ENCODE data around the gene OR1J4. TPM values are rescaled to one million over a fixed set of nuclear protein-coding genes. Genes with fewer than 3 reads are reported as not detected.

Gene OR1J4, protein sequence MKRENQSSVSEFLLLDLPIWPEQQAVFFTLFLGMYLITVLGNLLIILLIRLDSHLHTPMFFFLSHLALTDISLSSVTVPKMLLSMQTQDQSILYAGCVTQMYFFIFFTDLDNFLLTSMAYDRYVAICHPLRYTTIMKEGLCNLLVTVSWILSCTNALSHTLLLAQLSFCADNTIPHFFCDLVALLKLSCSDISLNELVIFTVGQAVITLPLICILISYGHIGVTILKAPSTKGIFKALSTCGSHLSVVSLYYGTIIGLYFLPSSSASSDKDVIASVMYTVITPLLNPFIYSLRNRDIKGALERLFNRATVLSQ
- total RNA-seq = not detected

- Histone ChIP-seq H3K27ac (no peak within 1 kb of the TSS), H3K4me3 (no peak within 1 kb of the TSS), H3K9me3 (no peaks in the 10 kb centered on the region), H3K27me3 (no peaks in the 10 kb centered on the region), H3K36me3 (no peaks in the 10 kb centered on the region), H3K4me1 (no peaks in the 10 kb centered on the region)
- no peak for DNase-seq (ENCODE audit: low spot score in 2 of 2)
- TF ChIP-seq, protein P1, sequence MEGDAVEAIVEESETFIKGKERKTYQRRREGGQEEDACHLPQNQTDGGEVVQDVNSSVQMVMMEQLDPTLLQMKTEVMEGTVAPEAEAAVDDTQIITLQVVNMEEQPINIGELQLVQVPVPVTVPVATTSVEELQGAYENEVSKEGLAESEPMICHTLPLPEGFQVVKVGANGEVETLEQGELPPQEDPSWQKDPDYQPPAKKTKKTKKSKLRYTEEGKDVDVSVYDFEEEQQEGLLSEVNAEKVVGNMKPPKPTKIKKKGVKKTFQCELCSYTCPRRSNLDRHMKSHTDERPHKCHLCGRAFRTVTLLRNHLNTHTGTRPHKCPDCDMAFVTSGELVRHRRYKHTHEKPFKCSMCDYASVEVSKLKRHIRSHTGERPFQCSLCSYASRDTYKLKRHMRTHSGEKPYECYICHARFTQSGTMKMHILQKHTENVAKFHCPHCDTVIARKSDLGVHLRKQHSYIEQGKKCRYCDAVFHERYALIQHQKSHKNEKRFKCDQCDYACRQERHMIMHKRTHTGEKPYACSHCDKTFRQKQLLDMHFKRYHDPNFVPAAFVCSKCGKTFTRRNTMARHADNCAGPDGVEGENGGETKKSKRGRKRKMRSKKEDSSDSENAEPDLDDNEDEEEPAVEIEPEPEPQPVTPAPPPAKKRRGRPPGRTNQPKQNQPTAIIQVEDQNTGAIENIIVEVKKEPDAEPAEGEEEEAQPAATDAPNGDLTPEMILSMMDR (IDR thresholded peaks at IDR 0.05) = no peak
- intact Hi-C loops (cut with DNase I) = no loop called here
These were observed at the start of gene OR1J4 for GRCh38 chr9:122518841-122519240. TSS of gene OR1J4 (plus strand) at chr9:122519141. CDS start at chr9:122519141, 0 bp downstream.

DNA sequence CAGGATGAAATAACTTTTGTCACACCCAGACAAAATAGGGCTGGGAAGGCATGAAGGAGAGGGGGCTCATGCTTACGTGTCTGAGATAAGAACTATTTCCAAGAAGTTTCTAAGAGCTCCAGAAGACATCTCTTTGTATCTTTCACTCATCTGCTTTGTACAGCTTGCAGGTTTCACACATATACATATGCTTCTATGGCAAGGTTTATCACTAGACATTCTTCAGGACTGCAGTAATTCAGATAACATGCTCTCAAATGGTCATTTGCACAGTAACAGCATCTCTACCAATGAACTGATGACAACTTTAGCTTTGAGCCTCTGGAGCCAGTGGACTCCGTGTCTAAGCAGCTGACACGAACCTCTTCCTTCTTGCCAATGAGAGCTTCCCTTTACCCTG, 44.4 kb upstream of the OR1J4 start:
- TF ChIP-seq, protein P1 (IDR thresholded peaks at IDR 0.05) = no peak
- no peak overlapping the region for H3K4me3 ChIP-seq
- no peaks in the 10 kb centered on the region for H3K4me1 ChIP-seq
- intact Hi-C loops (cut with DNase I) = no loop called here
- no peaks in the 10 kb centered on the region for H3K36me3 ChIP-seq
- no peak overlapping the region for H3K27ac ChIP-seq
- no peaks in the 10 kb centered on the region for H3K27me3 ChIP-seq
- no peaks in the 10 kb centered on the region for H3K9me3 ChIP-seq
- no peak for DNase-seq (ENCODE audit: low spot score in 2 of 2)

GRCh38 chr9:122475717-122476116, 43.2 kb upstream of the OR1J4 start:
- Histone ChIP-seq H3K27me3 (no peaks in the 10 kb centered on the region), H3K4me3 (no peak overlapping the region), H3K9me3 (no peaks in the 10 kb centered on the region), H3K27ac (no peak overlapping the region), H3K36me3 (no peaks in the 10 kb centered on the region), H3K4me1 (no peaks in the 10 kb centered on the region)
- TF ChIP-seq, protein P1 (IDR thresholded peaks at IDR 0.05) = no peak
- intact Hi-C loops (cut with DNase I) = no loop called here
- DNase-seq (ENCODE audit: low spot score in 2 of 2) = no peak

- TF ChIP-seq, protein P1 (IDR thresholded peaks at IDR 0.05) = no peak
- intact Hi-C loops (cut with DNase I) = no loop called here
These were observed 41.6 kb upstream of the OR1J4 start for GRCh38 chr9:122477346-122477745.

GRCh38 chr9:122477826-122478225, 41.1 kb upstream of the OR1J4 start, which contains the start of gene OR1J1:
TSS of gene OR1J1 (minus strand) at chr9:122477926. CDS start at chr9:122477926, 0 bp downstream.
- no peak for DNase-seq (ENCODE audit: low spot score in 2 of 2)
- no peaks in the 10 kb centered on the region for H3K36me3 ChIP-seq
- no peaks in the 10 kb centered on the region for H3K27me3 ChIP-seq
- TF ChIP-seq, protein P1 (IDR thresholded peaks at IDR 0.05) = no peak
- H3K4me1 ChIP-seq = no peaks in the 10 kb centered on the region
- H3K9me3 ChIP-seq = no peaks in the 10 kb centered on the region
- H3K4me3 ChIP-seq = no peak within 1 kb of the TSS
- intact Hi-C loops (cut with DNase I) = no loop called here
- no peak within 1 kb of the TSS for H3K27ac ChIP-seq

More at GRCh38 chr9:122477346-122477745, 41.6 kb upstream of the OR1J4 start:
- H3K9me3 ChIP-seq = no peaks in the 10 kb centered on the region
- H3K36me3 ChIP-seq = no peaks in the 10 kb centered on the region
- no peaks in the 10 kb centered on the region for H3K4me1 ChIP-seq
- DNase-seq (ENCODE audit: low spot score in 2 of 2) = no peak
- H3K4me3 ChIP-seq = no peak overlapping the region
- H3K27ac ChIP-seq = no peak overlapping the region
- no peaks in the 10 kb centered on the region for H3K27me3 ChIP-seq

All from ascending aorta (tissue), 2 donors.